Panc1 (cell line): ENCODE results near the gene HNRNPA2B1.

Experiments
- CTCF ChIP-seq: fragments of 450-650 bp; IDR thresholded peaks from 2 replicates; pipeline ENCODE4 v1.5.1; 2017; ENCODE audit warnings: mild to moderate bottlenecking
- POLR2AphosphoS5 ChIP-seq: IDR thresholded peaks from 2 replicates; pipeline ENCODE4 v1.6.1; 2012; ENCODE audit warnings: mild to moderate bottlenecking, low read depth, low read length, moderate library complexity
- SIN3A ChIP-seq: IDR thresholded peaks from 2 replicates; pipeline ENCODE4 v1.6.1; 2012; ENCODE audit warnings: low read depth, mild to moderate bottlenecking, low read length, moderate library complexity, borderline replicate concordance; ENCODE audit not compliant: insufficient read depth
- TCF7L2 ChIP-seq: IDR thresholded peaks from 2 replicates; pipeline ENCODE4 v1.6.1; 2011; ENCODE audit warnings: mild to moderate bottlenecking, low read depth, low read length, inconsistent platforms
- TF ChIP-seq, protein P1 (sequence below), 2 experiments: IDR thresholded peaks; 2 replicates each; pipeline ENCODE4 v1.6.1; 2011 to 2012; ENCODE audit warnings: low read depth in 2 of 2, control low read depth in 1 of 2, low read length in 1 of 2, mild to moderate bottlenecking in 1 of 2, moderate library complexity in 1 of 2; ENCODE audit not compliant: insufficient read depth in 1 of 2

DNA sequence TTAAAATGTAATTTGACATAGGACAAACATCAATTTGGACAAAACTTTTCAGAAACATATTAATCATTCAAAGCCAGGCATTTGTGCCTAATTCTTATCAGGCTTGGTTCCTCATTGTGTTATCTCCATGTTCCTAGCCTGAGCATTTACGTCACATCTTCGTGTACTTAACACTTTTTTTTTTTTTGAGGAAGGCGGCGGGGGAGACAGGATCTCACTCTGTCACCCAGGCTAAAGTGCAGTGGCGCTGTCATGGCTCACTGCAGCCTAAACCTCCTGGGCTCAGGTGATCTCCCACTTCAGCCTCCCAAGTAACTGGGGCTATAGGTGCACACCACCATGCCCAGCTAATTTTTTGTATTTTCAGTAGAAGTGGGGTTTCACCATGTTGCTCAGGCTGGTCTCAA, 19.8 kb downstream of the HNRNPA2B1 start:
- TF ChIP-seq CTCF = no peak
- no peak; the same call in 1 of the 2 replicates for TF ChIP-seq POLR2AphosphoS5
- TF ChIP-seq, protein P1, sequence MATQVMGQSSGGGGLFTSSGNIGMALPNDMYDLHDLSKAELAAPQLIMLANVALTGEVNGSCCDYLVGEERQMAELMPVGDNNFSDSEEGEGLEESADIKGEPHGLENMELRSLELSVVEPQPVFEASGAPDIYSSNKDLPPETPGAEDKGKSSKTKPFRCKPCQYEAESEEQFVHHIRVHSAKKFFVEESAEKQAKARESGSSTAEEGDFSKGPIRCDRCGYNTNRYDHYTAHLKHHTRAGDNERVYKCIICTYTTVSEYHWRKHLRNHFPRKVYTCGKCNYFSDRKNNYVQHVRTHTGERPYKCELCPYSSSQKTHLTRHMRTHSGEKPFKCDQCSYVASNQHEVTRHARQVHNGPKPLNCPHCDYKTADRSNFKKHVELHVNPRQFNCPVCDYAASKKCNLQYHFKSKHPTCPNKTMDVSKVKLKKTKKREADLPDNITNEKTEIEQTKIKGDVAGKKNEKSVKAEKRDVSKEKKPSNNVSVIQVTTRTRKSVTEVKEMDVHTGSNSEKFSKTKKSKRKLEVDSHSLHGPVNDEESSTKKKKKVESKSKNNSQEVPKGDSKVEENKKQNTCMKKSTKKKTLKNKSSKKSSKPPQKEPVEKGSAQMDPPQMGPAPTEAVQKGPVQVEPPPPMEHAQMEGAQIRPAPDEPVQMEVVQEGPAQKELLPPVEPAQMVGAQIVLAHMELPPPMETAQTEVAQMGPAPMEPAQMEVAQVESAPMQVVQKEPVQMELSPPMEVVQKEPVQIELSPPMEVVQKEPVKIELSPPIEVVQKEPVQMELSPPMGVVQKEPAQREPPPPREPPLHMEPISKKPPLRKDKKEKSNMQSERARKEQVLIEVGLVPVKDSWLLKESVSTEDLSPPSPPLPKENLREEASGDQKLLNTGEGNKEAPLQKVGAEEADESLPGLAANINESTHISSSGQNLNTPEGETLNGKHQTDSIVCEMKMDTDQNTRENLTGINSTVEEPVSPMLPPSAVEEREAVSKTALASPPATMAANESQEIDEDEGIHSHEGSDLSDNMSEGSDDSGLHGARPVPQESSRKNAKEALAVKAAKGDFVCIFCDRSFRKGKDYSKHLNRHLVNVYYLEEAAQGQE (IDR thresholded peaks at IDR 0.05; ENCODE audit: insufficient read depth in 1 of 2, low read depth in 2 of 2, low read length in 1 of 2) = no peak
- TF ChIP-seq SIN3A = no peak
- no peak for TF ChIP-seq TCF7L2
